IPS-18a (cell line): ENCODE data around the gene DDI1.

Experiments
- H3K27ac ChIP-seq: one replicate; pipeline ENCODE4 v1.5.1; 2013; ENCODE audit warnings: low read length
- H3K27me3 ChIP-seq: one replicate; pipeline ENCODE4 v1.6.1; 2013; ENCODE audit warnings: mild to moderate bottlenecking, low read length; ENCODE audit not compliant: control insufficient read depth, insufficient read depth
- H3K36me3 ChIP-seq: one replicate; pipeline ENCODE4 v1.6.1; 2013; ENCODE audit warnings: low read depth, low read length; ENCODE audit not compliant: control insufficient read depth
- H3K4me1 ChIP-seq: one replicate; pipeline ENCODE4 v1.6.1; 2013; ENCODE audit warnings: low read depth, low read length; ENCODE audit not compliant: control insufficient read depth
- H3K4me3 ChIP-seq: one replicate; pipeline ENCODE4 v1.5.1; 2013; ENCODE audit warnings: low read length
- H3K9ac ChIP-seq: one replicate; pipeline ENCODE4 v1.6.1; 2013; ENCODE audit warnings: mild to moderate bottlenecking, low read length, moderate library complexity
- H3K9me3 ChIP-seq: one replicate; pipeline ENCODE4 v1.6.1; 2013; ENCODE audit warnings: low read depth, low read length; ENCODE audit not compliant: control insufficient read depth

DDI1 gene

DNA sequence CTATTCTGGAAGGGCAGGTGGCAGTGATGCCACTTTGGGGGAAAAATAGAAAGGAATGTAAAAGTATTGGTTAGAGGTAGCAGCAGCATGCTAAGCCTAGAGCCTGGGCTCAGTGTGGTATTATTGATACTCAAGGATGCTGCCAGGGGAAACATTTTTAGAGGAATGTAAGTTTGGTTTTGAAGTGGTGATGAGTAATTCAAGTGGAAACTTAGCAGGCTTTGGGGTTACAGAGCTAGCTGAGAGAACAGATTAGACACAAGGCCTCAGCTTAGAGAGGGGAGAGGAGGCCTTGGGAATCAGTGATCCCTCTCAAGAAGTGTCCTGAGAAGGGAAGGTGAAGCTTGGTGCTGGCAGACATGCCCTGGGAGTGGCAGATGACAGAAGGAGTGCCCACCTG is 32.9 kb upstream of the DDI1 start:
- H3K9me3 ChIP-seq: no peaks in the 10 kb centered on the region
- no peaks in the 10 kb centered on the region for H3K36me3 ChIP-seq
- no peak overlapping the region for H3K9ac ChIP-seq
- H3K27ac ChIP-seq: no peak overlapping the region
- H3K4me3 ChIP-seq: no peak overlapping the region
- H3K27me3 ChIP-seq: no peaks in the 10 kb centered on the region
- H3K4me1 ChIP-seq: no peaks in the 10 kb centered on the region

DNA sequence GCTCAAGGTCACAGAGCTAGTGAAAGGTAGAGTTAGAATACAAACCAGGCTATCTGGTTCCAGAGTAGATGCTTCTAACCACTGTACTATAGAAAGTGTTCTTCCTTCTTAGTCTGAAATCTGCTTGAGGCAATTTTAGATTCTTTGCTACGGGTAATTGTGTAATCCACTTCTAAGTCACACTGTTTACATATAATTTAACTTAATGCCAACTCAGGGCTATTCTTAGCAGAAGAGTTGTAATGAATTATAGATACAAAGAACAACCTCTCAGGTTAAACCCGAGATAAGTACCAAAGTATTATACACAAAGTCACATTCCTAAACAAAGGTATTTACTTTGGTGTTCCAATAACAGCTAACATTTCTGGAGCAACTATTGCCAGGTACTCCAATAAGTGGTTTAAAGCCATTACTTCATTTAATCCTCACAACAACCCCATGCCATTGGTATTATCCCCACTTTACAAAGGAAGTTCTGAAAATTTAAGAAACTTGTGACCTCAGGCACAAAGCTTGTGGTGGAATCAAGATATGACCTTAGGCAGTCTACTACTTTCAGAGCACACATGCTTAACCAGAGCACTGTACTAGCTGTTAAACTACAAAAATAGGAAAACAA is 31.1 kb upstream of the DDI1 start:
- H3K4me3 ChIP-seq: no peak overlapping the region
- H3K9me3 ChIP-seq: no peaks in the 10 kb centered on the region
- no peaks in the 10 kb centered on the region for H3K4me1 ChIP-seq
- H3K27ac ChIP-seq: no peak overlapping the region
- no peak overlapping the region for H3K9ac ChIP-seq
- no peaks in the 10 kb centered on the region for H3K27me3 ChIP-seq
- H3K36me3 ChIP-seq: no peaks in the 10 kb centered on the region

DNA sequence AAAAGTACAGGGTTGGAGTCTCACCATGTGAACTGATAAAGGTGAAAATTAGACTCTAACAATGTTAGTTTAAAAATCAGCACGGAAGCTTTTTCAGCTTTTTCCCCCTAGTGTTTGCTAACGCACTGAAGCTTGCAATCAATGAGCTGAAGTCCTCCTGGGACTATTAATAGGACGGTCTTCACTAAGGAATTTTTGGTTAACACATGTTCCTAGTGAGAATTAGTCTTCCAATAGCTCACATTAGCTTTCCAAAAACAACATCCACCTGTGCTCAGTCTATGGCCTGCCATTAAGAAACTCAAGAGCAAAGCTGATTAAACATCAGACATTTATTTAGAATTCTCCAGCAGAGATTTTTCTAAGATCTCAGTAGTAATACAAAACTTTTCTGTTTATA is 26.7 kb upstream of the DDI1 start:
- Histone ChIP-seq H3K27me3 (no peaks in the 10 kb centered on the region), H3K9me3 (no peaks in the 10 kb centered on the region), H3K36me3 (no peaks in the 10 kb centered on the region), H3K4me1 (no peaks in the 10 kb centered on the region), H3K27ac (no peak overlapping the region), H3K9ac (no peak overlapping the region), H3K4me3 (no peak overlapping the region)

DNA sequence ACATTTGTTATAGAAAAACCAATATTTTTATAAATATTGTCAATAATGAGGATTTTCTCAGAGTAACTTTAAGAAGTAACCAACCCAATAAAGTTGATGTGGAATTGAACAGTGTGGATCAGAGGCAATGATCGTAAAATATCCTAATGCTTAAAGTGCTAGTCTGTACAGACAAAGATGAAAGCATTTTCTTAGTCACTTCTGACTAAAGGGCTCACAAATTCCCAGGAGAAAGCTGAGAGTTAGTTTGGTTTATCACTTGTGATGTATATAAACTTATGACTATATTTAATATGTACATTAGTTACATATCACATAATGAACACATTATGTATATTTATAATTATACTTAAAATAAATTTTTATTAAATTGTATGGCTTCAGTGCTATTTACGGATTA is 25.4 kb upstream of the DDI1 start:
- no peaks in the 10 kb centered on the region for H3K27me3 ChIP-seq
- no peaks in the 10 kb centered on the region for H3K4me1 ChIP-seq
- H3K27ac ChIP-seq: no peak overlapping the region
- no peak overlapping the region for H3K4me3 ChIP-seq
- no peak overlapping the region for H3K9ac ChIP-seq
- no peaks in the 10 kb centered on the region for H3K9me3 ChIP-seq
- no peaks in the 10 kb centered on the region for H3K36me3 ChIP-seq

DNA sequence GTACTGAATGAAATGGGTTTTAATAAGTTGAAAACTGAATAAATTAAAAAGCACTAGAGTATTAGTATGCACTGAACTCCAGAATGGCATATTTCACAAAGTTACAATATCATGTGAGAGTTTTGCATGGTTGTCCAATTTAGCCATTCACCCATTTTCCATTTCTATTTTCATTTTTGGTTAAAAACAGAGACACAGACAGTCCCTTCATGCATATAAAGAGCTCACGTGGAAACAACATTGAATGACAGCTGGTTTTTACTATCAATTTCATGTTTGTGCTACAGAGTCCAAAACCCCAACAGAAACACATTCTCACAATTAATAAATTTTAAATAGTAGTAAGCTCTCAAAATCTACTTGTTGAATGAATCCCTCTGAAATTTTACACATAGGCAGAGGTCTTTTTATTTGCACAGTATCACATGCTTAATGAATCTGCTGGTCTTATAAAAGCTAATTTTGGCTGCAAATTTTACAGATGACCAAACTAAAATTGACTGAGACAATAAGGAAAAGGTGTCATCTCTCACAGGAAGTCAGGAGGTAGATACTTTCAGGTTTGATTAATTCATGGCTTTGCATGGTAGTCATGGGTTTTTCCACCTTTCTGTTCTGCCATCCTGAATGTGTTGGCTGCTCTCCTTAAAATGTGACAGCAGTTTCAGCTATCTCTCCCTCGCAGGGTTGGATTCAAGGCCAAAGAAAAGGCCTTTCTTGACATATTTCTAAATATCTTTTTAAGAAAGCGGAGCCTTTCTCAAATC is 20.6 kb upstream of the DDI1 start:
- no peaks in the 10 kb centered on the region for H3K9me3 ChIP-seq
- H3K4me3 ChIP-seq: no peak overlapping the region
- H3K27me3 ChIP-seq: no peaks in the 10 kb centered on the region
- H3K4me1 ChIP-seq: no peaks in the 10 kb centered on the region
- H3K9ac ChIP-seq: no peak overlapping the region
- H3K27ac ChIP-seq: no peak overlapping the region
- no peaks in the 10 kb centered on the region for H3K36me3 ChIP-seq

DNA sequence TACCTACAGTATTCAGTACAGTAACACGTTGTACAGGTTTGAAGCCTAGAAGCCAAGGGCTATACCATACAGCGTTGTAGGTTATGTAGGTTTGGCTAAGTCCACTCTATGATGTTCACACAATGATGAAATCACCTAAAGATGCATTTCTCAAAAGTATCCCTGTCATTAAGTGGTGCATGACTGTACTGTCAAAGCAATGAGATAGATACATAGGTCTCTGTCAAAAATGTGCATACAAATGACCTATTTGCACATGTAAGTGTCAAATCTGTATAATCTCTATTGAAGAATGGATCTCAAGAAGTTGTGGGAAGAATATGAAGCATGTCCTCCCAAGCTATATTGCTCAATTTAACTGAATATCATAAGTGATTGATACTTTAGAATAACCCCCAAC is 11.9 kb upstream of the DDI1 start:
- H3K9me3 ChIP-seq: no peaks in the 10 kb centered on the region
- no peak overlapping the region for H3K9ac ChIP-seq
- no peak overlapping the region for H3K27ac ChIP-seq
- H3K27me3 ChIP-seq: no peaks in the 10 kb centered on the region
- H3K36me3 ChIP-seq: no peaks in the 10 kb centered on the region
- no peak overlapping the region for H3K4me3 ChIP-seq
- no peaks in the 10 kb centered on the region for H3K4me1 ChIP-seq

DNA sequence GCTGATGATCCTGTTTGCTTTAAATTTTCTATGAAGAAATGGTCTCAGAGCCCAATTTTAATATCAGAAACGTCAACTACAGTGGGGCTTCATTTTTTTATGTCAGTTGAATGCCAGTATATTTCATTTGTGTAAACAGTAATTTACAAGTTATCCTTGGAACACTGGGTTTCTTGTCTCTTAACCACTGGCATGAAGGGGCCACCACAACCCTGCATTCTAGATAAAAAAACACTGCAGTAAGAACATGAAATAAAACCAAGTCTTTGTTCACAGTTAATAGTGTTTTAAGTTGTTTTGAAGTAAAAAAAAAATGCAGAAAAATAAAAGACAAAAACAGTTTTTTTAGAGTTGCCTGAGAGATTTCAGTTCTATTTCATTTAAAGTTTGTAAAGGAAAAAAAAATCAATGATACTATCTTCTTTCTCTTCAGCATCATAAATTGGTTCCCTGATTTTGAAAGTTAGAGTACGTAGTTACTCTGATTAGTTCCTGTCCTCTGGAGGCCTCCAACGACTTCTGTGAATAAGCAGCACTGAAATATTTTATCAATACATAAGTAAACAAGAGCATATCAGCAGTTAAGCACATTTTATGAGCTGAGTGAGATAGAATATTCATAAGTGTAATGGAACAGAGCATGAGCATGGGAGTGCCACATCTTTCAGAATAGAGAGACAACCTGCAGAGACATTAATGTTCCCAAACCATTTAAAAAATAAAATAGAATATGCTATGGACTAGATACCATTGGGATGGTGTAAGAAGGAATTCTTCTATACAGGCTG is 7.8 kb upstream of the DDI1 start:
- Histone ChIP-seq H3K36me3 (no peaks in the 10 kb centered on the region), H3K4me3 (no peak overlapping the region), H3K27ac (no peak overlapping the region), H3K9me3 (no peaks in the 10 kb centered on the region), H3K9ac (no peak overlapping the region), H3K4me1 (no peaks in the 10 kb centered on the region), H3K27me3 (no peaks in the 10 kb centered on the region)

DNA sequence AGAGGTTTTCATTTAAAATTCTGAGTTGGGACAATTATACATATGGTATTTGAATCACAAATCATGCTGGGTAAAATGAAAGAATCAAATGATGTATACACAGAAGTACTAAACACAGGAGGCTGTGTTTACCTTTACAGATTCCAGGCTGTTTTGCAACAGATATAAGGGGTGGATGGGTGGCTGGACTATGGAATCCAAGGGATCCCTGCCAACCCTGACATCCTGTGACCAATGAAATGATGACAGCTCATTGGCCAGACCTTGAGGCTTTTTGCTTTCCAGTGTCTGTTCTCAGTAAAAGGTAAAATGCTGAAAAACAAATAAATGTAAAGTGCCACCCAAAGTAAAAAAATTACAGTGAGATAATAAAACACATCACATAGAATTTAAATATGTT is 3.3 kb upstream of the DDI1 start:
- Histone ChIP-seq H3K36me3 (no peaks in the 10 kb centered on the region), H3K9ac (no peak overlapping the region), H3K27ac (no peak overlapping the region), H3K4me1 (no peaks in the 10 kb centered on the region), H3K27me3 (no peaks in the 10 kb centered on the region), H3K4me3 (no peak overlapping the region), H3K9me3 (no peaks in the 10 kb centered on the region)

DNA sequence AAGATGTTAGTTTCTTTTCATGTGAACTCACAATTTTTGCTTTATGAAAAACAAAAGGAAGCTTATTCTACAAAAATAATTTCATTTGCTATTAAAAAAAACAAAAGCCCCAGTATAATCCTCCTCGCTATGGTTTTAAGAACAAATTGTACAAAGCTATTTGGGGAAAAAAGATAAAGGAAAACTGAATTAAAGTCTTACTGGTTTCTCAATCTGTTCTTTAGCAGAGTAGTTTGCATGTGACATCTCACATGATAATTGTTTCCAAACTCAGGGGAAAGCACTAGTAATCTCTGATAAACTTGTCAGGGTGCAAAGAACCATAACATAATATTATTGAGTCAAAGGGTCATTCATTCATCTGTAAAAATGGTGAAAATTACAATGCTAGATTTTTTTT is 2.9 kb upstream of the DDI1 start:
- Histone ChIP-seq H3K4me3 (no peak overlapping the region), H3K36me3 (no peaks in the 10 kb centered on the region), H3K9ac (no peak overlapping the region), H3K9me3 (no peaks in the 10 kb centered on the region), H3K4me1 (no peaks in the 10 kb centered on the region), H3K27ac (no peak overlapping the region), H3K27me3 (no peaks in the 10 kb centered on the region)

DNA sequence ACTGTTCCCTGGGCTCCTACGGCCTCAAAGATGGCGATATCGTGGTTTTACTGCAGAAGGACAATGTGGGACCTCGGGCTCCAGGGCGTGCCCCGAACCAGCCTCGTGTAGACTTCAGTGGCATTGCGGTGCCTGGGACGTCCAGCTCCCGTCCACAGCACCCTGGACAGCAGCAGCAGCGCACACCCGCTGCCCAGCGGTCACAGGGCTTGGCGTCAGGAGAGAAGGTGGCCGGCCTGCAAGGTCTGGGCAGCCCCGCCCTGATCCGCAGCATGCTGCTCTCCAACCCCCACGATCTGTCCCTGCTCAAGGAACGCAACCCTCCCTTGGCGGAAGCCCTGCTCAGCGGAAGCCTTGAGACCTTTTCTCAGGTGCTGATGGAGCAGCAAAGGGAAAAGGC is 555 bp downstream of the DDI1 start:
- Histone ChIP-seq H3K36me3 (no peaks in the 10 kb centered on the region), H3K9me3 (no peaks in the 10 kb centered on the region), H3K27me3 (no peaks in the 10 kb centered on the region), H3K27ac (no peak overlapping the region), H3K9ac (no peak overlapping the region), H3K4me3 (no peak overlapping the region), H3K4me1 (no peaks in the 10 kb centered on the region)

DNA sequence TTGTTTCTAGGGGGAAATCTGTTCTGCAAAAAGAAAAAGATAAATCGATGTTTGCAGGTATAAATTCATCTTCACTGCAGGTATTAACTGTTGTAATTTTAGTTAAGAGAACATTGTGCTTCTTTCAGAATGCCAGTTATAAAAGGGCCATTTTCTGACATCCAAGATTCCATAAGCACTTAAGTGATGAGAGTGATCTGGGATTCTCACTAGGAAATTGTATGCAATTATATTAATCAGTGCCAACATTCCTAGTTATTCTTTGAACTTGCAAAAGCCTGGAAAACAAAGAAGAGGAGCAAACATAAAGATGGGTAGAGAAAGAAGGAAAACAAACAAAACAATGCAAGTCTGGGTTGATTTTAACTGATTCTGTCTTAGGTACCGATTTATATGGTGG is 5.4 kb downstream of the DDI1 start:
- Histone ChIP-seq H3K36me3 (no peaks in the 10 kb centered on the region), H3K4me1 (no peaks in the 10 kb centered on the region), H3K9me3 (no peaks in the 10 kb centered on the region), H3K4me3 (no peak overlapping the region), H3K27me3 (no peaks in the 10 kb centered on the region), H3K9ac (no peak overlapping the region), H3K27ac (no peak overlapping the region)
